Glutamatergic neuron (in vitro differentiated cells): ENCODE data around the gene GRB2. TPM values are rescaled to one million over a fixed set of nuclear protein-coding genes. Genes with fewer than 3 reads are reported as not detected.
"Not testable (repeated sequence)": the region's sequence is repeated elsewhere in the genome, so short reads cannot be mapped to it uniquely, and the experiment has no call there.

Experiments used
- DNase-seq: peaks from one replicate; pipeline ENCODE4 v3.0.0; 2022
- H3K27ac Mint-ChIP-seq: one replicate; pipeline ENCODE4 v1.8.0; 2020; ENCODE audit warnings: mild to moderate bottlenecking, mixed read lengths, inconsistent platforms; ENCODE audit not compliant: unreplicated experiment
- H3K27me3 Mint-ChIP-seq: one replicate; pipeline ENCODE4 v1.8.0; 2020; ENCODE audit warnings: mild to moderate bottlenecking, moderate library complexity, mixed read lengths, inconsistent platforms; ENCODE audit not compliant: unreplicated experiment
- H3K36me3 Mint-ChIP-seq: one replicate; pipeline ENCODE4 v1.8.0; 2020; ENCODE audit warnings: mild to moderate bottlenecking, mixed read lengths, inconsistent platforms; ENCODE audit not compliant: unreplicated experiment
- H3K4me1 Mint-ChIP-seq: one replicate; pipeline ENCODE4 v1.8.0; 2020; ENCODE audit warnings: mild to moderate bottlenecking, low read depth, mixed read lengths, inconsistent platforms; ENCODE audit not compliant: unreplicated experiment
- H3K4me3 Mint-ChIP-seq: one replicate; pipeline ENCODE4 v1.8.0; 2020; ENCODE audit warnings: mild to moderate bottlenecking, mixed read lengths, inconsistent platforms; ENCODE audit not compliant: unreplicated experiment
- H3K9me3 Mint-ChIP-seq: one replicate; pipeline ENCODE4 v1.8.0; 2020; ENCODE audit warnings: mild to moderate bottlenecking, moderate library complexity, mixed read lengths, inconsistent platforms; ENCODE audit not compliant: unreplicated experiment
- long read RNA-seq: library from polyadenylated mRNA; unstranded; transcript quantifications from one replicate; pipeline ENCODE4 v2.0.0, GENCODE V29; 2020; ENCODE audit not compliant: unreplicated experiment
- total RNA-seq: library from RNA; stranded (reverse); fragmentation: NEBNext Ultra II Directional; extraction: Animal tissue kit (Norgen Biotek cat#: 25700); gene quantifications from one replicate; pipeline ENCODE4 v1.2.1, GENCODE V29; 2021; ENCODE audit not compliant: unreplicated experiment
- TF ChIP-seq, protein P1 (sequence below): fragments of 200-600 bp; sonication (generic); IDR thresholded peaks from one replicate; pipeline ENCODE4 v1.5.0; 2021; ENCODE audit not compliant: partially characterized antibody, unreplicated experiment

The GRB2 gene
- 148 TPM for total RNA-seq
- long read RNA-seq, transcript GRB2-202 (6 exons, 3,248 nt) = minor isoform, 14 of 69 reads
- long read RNA-seq, transcript GRB2-205 (5 exons, 3,182 nt) = major isoform, 34 of 69 reads
- long read RNA-seq, partial matches to known transcripts = 5 of 69 reads
- long read RNA-seq, other reads (novel, unspliced or antisense) = 14 of 69 reads

DNA sequence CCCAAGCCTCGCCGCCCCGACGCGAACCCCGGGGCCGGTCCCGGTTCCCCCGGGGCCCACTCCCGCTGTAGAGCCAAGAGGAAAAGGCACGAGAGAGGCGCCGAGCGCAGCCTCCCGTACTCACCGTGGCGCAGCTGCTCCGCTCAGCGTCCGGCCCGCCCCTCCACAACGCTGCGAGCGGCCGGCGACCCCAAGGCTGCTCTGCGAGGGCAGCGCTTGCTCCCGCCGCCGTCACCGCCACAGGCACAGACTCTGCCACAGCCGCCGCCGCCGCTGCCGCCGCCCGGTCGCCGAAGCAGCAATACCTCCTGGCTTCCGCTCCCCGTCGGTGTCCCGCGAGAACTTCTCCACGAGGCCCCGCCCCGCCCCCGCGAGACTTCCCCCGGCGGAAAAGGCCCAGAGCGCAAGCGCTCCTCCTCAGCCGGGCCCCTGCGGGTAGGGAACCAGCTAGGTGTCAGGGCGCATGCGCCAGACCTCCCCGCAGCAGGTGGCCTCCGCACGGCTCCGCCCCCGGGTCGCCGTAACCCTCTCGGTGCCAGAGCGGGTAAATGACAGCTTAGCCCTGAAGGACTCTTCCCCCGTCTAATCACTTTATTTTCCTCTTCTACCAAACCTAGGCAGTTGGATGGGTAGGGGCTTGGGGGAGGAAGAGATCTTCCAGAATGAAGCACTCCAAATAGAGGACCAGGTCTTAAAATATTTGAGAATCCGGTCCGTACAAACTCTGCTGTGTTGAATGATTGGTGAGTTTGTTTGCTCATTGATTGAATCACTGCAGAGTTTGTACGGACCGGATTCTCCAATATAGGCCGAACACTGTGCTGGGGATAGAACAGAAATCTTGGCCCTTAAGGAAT lies at the start of gene GRB2:
GRB2 (minus strand) TSS at position 314 of the 857 bp plus-strand sequence. CDS start 12,050 bp downstream, outside the sequence.
- H3K4me1 Mint-ChIP-seq = peaks cover 5% of the 10 kb centered on the region
- TF ChIP-seq, protein P1, sequence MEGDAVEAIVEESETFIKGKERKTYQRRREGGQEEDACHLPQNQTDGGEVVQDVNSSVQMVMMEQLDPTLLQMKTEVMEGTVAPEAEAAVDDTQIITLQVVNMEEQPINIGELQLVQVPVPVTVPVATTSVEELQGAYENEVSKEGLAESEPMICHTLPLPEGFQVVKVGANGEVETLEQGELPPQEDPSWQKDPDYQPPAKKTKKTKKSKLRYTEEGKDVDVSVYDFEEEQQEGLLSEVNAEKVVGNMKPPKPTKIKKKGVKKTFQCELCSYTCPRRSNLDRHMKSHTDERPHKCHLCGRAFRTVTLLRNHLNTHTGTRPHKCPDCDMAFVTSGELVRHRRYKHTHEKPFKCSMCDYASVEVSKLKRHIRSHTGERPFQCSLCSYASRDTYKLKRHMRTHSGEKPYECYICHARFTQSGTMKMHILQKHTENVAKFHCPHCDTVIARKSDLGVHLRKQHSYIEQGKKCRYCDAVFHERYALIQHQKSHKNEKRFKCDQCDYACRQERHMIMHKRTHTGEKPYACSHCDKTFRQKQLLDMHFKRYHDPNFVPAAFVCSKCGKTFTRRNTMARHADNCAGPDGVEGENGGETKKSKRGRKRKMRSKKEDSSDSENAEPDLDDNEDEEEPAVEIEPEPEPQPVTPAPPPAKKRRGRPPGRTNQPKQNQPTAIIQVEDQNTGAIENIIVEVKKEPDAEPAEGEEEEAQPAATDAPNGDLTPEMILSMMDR = no peak
- peaks cover 3% of the 10 kb centered on the region for H3K27me3 Mint-ChIP-seq
- H3K4me3 Mint-ChIP-seq = peak within 1 kb of the TSS; percentile 89
- peak; percentile 100 for DNase-seq
- peaks cover 2% of the 10 kb centered on the region for H3K9me3 Mint-ChIP-seq
- no peaks in the 10 kb centered on the region for H3K36me3 Mint-ChIP-seq
- peak within 1 kb of the TSS; percentile 52 for H3K27ac Mint-ChIP-seq

DNA sequence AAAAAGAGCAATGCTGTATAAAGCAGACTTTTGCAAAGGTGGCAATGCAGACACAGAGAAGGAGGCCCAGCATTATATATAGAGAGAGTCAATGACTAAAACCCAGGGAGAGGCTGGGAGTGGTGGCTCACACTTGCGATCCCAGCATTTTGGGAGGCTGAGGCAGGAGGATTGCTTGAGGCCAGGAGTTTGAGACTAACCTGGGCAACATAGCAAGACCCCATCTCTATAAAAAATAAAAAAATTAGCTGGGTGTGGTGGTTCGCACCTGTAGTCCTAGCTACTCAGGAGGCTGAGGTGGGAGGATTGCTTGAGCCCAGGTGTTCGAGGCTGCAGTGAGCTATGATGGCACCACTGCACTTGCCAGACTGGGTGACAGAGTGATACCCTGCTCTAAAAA lies 49.2 kb upstream of the GRB2 start:
- H3K4me1 Mint-ChIP-seq = peaks cover 14% of the 10 kb centered on the region
- not testable (repeated sequence) for H3K27me3 Mint-ChIP-seq, H3K9me3 Mint-ChIP-seq, H3K27ac Mint-ChIP-seq, H3K36me3 Mint-ChIP-seq, H3K4me3 Mint-ChIP-seq, DNase-seq

DNA sequence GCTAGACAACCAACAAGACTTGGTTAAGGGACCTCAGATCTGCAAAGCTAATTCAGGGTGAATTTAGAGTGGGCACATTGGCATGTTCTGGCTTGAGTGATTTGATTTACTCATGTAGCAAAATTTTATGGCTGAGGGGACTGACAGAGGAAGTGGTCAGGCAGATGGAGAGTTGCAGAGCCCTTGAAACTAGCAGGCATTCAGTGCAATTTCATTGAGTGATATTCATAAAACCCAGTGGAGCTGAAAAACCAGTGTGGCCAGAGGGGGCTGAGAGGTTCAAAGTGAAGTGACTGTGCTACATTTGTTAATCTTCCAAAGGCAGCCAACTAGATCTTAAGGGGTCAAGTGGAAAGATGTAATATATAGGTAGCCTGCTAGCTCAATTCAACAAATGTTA lies 48.7 kb upstream of the GRB2 start:
- peaks cover 7% of the 10 kb centered on the region for H3K27me3 Mint-ChIP-seq
- H3K27ac Mint-ChIP-seq = no peak overlapping the region
- H3K36me3 Mint-ChIP-seq = no peaks in the 10 kb centered on the region
- TF ChIP-seq, protein P1 = no peak
- no peak overlapping the region for H3K4me3 Mint-ChIP-seq
- no peak for DNase-seq
- peaks cover 3% of the 10 kb centered on the region for H3K9me3 Mint-ChIP-seq
- H3K4me1 Mint-ChIP-seq = peaks cover 14% of the 10 kb centered on the region

DNA sequence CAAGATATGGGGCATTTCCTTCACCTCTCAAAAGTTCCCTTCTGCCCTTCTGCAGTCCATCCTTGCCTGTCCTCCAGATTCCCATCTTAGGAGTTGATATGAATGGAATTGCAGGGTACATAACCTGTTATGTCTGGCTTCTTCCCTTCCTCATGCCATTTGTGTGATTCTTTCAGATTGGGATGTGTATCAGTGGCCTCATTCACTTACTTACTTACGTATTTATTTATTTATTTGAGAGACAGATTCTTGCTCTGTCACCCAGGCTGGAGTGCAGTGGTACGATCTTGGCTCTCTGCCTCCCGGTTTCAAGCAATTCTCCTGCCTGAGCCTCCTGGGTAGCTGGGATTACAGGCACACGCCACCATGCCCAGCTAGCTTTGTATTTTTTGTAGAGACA lies 44.8 kb upstream of the GRB2 start:
- peaks cover 4% of the 10 kb centered on the region for H3K27me3 Mint-ChIP-seq
- peaks cover under 1% of the 10 kb centered on the region for H3K4me1 Mint-ChIP-seq
- no peak for DNase-seq
- H3K4me3 Mint-ChIP-seq = no peak overlapping the region
- peak overlapping the region; percentile 22 for H3K27ac Mint-ChIP-seq
- TF ChIP-seq, protein P1 = no peak
- no peaks in the 10 kb centered on the region for H3K36me3 Mint-ChIP-seq
- H3K9me3 Mint-ChIP-seq = no peaks in the 10 kb centered on the region

DNA sequence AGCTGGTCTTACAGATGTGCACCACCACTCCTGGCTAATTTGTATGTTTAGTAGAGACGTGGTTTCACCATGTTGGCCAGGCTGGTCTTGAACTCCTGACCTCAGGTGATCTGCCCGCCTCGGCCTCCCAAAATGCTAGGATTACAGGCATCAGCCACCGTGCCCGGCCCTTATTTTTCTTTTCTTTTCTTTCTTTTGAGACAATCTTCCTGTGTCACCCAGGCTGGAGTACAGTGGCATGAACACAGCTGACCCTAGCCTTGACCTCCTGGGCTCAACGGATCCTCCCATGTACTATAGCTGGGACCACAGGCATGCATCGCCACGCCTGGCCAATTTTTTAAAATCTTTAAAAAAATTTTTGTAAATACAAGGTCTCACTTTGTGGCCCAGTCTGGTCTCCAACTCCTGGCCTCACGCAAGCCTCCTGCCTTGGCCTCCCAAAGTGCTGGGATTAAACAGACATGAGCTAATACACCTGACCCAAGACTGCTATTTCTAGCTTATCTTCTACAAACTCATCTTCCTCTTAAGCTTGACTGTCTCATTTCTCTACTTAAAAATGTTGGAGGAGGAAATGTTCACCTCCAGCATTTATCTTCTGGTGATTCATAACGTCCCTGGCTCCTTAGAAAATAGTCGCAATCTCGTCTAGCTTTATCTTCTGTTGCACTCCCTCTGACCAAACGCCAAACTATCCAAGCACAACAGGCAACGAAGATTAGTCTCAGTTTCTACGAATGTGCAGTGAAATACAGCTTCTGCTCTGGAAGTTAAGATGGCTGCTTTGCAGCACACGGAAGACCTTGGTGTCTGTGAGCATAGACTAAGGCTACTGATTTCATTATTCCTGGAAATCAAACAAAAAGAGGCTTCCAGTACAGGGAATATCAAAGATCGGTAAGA lies 42.7 kb upstream of the GRB2 start:
- H3K27ac Mint-ChIP-seq = no peak overlapping the region
- no peak overlapping the region for H3K4me3 Mint-ChIP-seq
- peaks cover 2% of the 10 kb centered on the region for H3K27me3 Mint-ChIP-seq
- DNase-seq = no peak
- TF ChIP-seq, protein P1 = no peak
- no peaks in the 10 kb centered on the region for H3K4me1 Mint-ChIP-seq
- no peaks in the 10 kb centered on the region for H3K9me3 Mint-ChIP-seq
- no peaks in the 10 kb centered on the region for H3K36me3 Mint-ChIP-seq

DNA sequence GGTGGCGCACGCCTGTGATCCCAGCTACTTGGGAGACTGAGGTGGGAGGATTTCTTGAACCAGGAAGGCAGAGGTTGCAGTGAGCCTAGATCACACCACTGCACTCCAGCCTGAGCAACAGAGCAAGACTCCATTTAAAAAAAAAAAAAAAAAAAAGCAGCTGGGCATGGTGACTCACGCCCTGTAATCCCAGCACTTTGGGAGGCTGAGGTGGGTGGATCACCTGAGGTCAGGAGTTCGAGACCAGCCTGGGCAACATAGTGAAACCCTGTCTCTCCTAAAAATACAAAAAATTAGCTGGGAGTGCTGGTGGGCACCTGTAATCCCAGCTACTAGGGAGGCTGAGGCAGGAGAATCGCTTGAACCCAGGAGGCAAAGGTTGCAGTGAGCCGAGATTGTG lies 40.4 kb upstream of the GRB2 start:
- DNase-seq, H3K27ac Mint-ChIP-seq: not testable (repeated sequence)

More for the DNA sequence above, 40.4 kb upstream of the GRB2 start:
- not testable (repeated sequence) for H3K4me3 Mint-ChIP-seq, H3K4me1 Mint-ChIP-seq, H3K36me3 Mint-ChIP-seq, H3K9me3 Mint-ChIP-seq, H3K27me3 Mint-ChIP-seq
